H1 (cell line): ENCODE data around the gene ARSI. TPM values are rescaled to one million over a fixed set of nuclear protein-coding genes. Genes with fewer than 3 reads are reported as not detected.

Experiments
- CTCF ChIA-PET: fragments of 300-600 bp; sonication (Branson Sonifier 250); formaldehyde crosslinking; loops from one replicate; lab custom pipeline; 2021; ENCODE audit not compliant: partially characterized antibody; lab: Charles Lee
- POLR2A ChIA-PET: fragments of 300-600 bp; sonication (Branson Sonifier 250); formaldehyde crosslinking; loops from one replicate; lab custom pipeline; 2021; ENCODE audit warnings: inconsistent platforms; ENCODE audit not compliant: partially characterized antibody; lab: Charles Lee
- DNase-seq, 2 experiments: peaks; one replicate each; pipeline versions ENCODE4 v3.0.0 to v3.0.0-alpha.2; 2010 to 2022; ENCODE audit warnings: low spot score in 2 of 2, low read depth in 1 of 2, mixed read lengths in 1 of 2
- FAIRE-seq: peaks from 2 replicates; lab custom pipeline; 2011; peaks lifted over from hg19 to GRCh38; lab: Jason Lieb, UNC
- H2AFZ ChIP-seq: 2 replicates; pipeline ENCODE4 v1.8.1; 2012; ENCODE audit warnings: low read length, inconsistent platforms
- H2AK5ac ChIP-seq: 2 replicates; pipeline ENCODE4 v1.6.1; 2013; ENCODE audit warnings: low read depth, low read length
- H2BK120ac ChIP-seq: replicated peaks from 2 replicates; pipeline ENCODE3; 2013; ENCODE audit warnings: low read depth, low read length, inconsistent platforms
- H2BK12ac ChIP-seq: 2 replicates; pipeline ENCODE4 v1.6.1; 2013; ENCODE audit warnings: low read depth, low read length
- H2BK15ac ChIP-seq: 2 replicates; pipeline ENCODE4 v1.6.1; 2013; ENCODE audit warnings: low read length
- H2BK20ac ChIP-seq: 2 replicates; pipeline ENCODE4 v1.6.1; 2013; ENCODE audit warnings: low read length
- H2BK5ac ChIP-seq: 2 replicates; pipeline ENCODE4 v1.6.1; 2013; ENCODE audit warnings: low read depth, low read length
- H3K14ac ChIP-seq: 2 replicates; pipeline ENCODE4 v1.6.1; 2013; ENCODE audit warnings: inconsistent platforms; ENCODE audit not compliant: insufficient read length
- H3K18ac ChIP-seq: 2 replicates; pipeline ENCODE4 v1.6.1; 2013; ENCODE audit warnings: low read length; ENCODE audit errors: extremely low read depth
- H3K23ac ChIP-seq: 2 replicates; pipeline ENCODE4 v1.6.1; 2013; ENCODE audit warnings: inconsistent platforms; ENCODE audit not compliant: insufficient read length
- H3K23me2 ChIP-seq: 2 replicates; pipeline ENCODE4 v1.6.1; 2013; ENCODE audit warnings: low read depth, low read length
- H3K27ac ChIP-seq: 2 replicates; pipeline ENCODE4 v1.6.1; 2011; ENCODE audit warnings: low read depth, low read length, inconsistent platforms
- H3K27me3 ChIP-seq, 4 experiments: replicated peaks in 1 of 4; 1 replicate in 1 of 4; 2 replicates in 3 of 4; pipeline versions ENCODE4 v1.6.1 to v1.8.1; 2011 to 2013; ENCODE audit warnings: low read length in 3 of 4, mild to moderate bottlenecking in 3 of 4, inconsistent platforms in 2 of 4, mixed read lengths in 2 of 4, moderate library complexity in 1 of 4; ENCODE audit not compliant: control insufficient read depth in 3 of 4, insufficient read depth in 3 of 4; ENCODE audit errors: extremely low read depth in 1 of 4
- H3K36me3 ChIP-seq, 4 experiments: 2 replicates each; pipeline versions ENCODE4 v1.6.1 to v1.8.1; 2011 to 2013; ENCODE audit warnings: mild to moderate bottlenecking in 4 of 4, low read length in 3 of 4, moderate library complexity in 2 of 4, control low read depth in 1 of 4, inconsistent platforms in 1 of 4; ENCODE audit not compliant: insufficient read depth in 4 of 4, control insufficient read depth in 2 of 4
- H3K4ac ChIP-seq: replicated peaks from 2 replicates; pipeline ENCODE3; 2013; ENCODE audit warnings: low read length, low read depth, mixed read lengths, inconsistent platforms; ENCODE audit not compliant: insufficient read length
- H3K4me1 ChIP-seq, 4 experiments: replicated peaks in 1 of 4; 1 replicate in 1 of 4; 2 replicates in 3 of 4; pipeline versions ENCODE4 v1.6.1 to v1.8.1; 2011 to 2013; ENCODE audit warnings: low read length in 3 of 4, inconsistent platforms in 2 of 4, mixed read lengths in 1 of 4; ENCODE audit not compliant: insufficient read depth in 4 of 4, control insufficient read depth in 3 of 4
- H3K4me2 ChIP-seq, 2 experiments: 2 replicates each; pipeline versions ENCODE4 v1.6.1 to v1.8.1; 2011 to 2013; ENCODE audit warnings: low read depth in 2 of 2, low read length in 2 of 2, control low read depth in 1 of 2, inconsistent platforms in 1 of 2, mild to moderate bottlenecking in 1 of 2; ENCODE audit not compliant: insufficient read depth in 1 of 2
- H3K4me3 ChIP-seq, 4 experiments: fragments of 200-600, 300-600 bp in 1 of 4; sonication (generic), shearing (Covaris generic), sonication (Bioruptor Twin) in 1 of 4; 2 replicates each; pipeline versions ENCODE4 v1.5.1 to v1.8.1; 2011 to 2016; ENCODE audit warnings: low read length in 4 of 4, low read depth in 3 of 4, control low read depth in 2 of 4, inconsistent platforms in 2 of 4, mild to moderate bottlenecking in 2 of 4, mixed read lengths in 1 of 4, moderate library complexity in 1 of 4; ENCODE audit not compliant: insufficient read depth in 2 of 4; ENCODE audit errors: extremely low read depth in 1 of 4
- H3K56ac ChIP-seq: replicated peaks from 2 replicates; pipeline ENCODE3; 2013; ENCODE audit warnings: low read depth, mild to moderate bottlenecking, mixed read lengths, low read length, inconsistent platforms; ENCODE audit not compliant: insufficient read length
- H3K79me1 ChIP-seq: 2 replicates; pipeline ENCODE4 v1.6.1; 2013; ENCODE audit warnings: low read depth, low read length, control low read depth
- H3K79me2 ChIP-seq, 2 experiments: 2 replicates each; pipeline versions ENCODE4 v1.6.1 to v1.8.1; 2012 to 2013; ENCODE audit warnings: low read length in 2 of 2, mild to moderate bottlenecking in 2 of 2, inconsistent platforms in 1 of 2; ENCODE audit not compliant: insufficient read depth in 2 of 2, control insufficient read depth in 1 of 2
- H3K9ac ChIP-seq, 4 experiments: replicated peaks in 1 of 4; 1 replicate in 1 of 4; 2 replicates in 3 of 4; pipeline versions ENCODE4 v1.6.1 to v1.8.1; 2011 to 2013; ENCODE audit warnings: low read depth in 3 of 4, low read length in 3 of 4, control low read depth in 2 of 4, mild to moderate bottlenecking in 2 of 4, moderate library complexity in 2 of 4, inconsistent platforms in 1 of 4; ENCODE audit errors: extremely low read depth in 1 of 4
- H3K9me3 ChIP-seq, 2 experiments: 2 replicates each; pipeline versions ENCODE4 v1.6.1 to v1.8.1; 2012 to 2013; ENCODE audit warnings: mild to moderate bottlenecking in 2 of 2, moderate library complexity in 2 of 2, control low read depth in 1 of 2, inconsistent platforms in 1 of 2, low read depth in 1 of 2, low read length in 1 of 2, mixed read lengths in 1 of 2; ENCODE audit not compliant: insufficient read depth in 2 of 2
- H4K20me1 ChIP-seq, 2 experiments: replicated peaks in 1 of 2; 2 replicates each; pipeline versions ENCODE3 to v1.8.1; 2011 to 2013; ENCODE audit warnings: inconsistent platforms in 2 of 2, low read length in 2 of 2, mild to moderate bottlenecking in 1 of 2; ENCODE audit not compliant: insufficient read depth in 2 of 2, control insufficient read depth in 1 of 2
- H4K5ac ChIP-seq: 2 replicates; pipeline ENCODE4 v1.6.1; 2013; ENCODE audit warnings: low read length, low read depth, mixed read lengths, inconsistent platforms; ENCODE audit not compliant: insufficient read length
- H4K8ac ChIP-seq: 2 replicates; pipeline ENCODE4 v1.8.0; 2013; ENCODE audit warnings: mild to moderate bottlenecking, moderate library complexity, low read length, inconsistent platforms; ENCODE audit not compliant: insufficient read depth; ENCODE audit errors: extremely low read depth
- H4K91ac ChIP-seq: replicated peaks from 2 replicates; pipeline ENCODE3; 2013; ENCODE audit warnings: low read length, mixed read lengths, inconsistent platforms; ENCODE audit not compliant: insufficient read length
- CBX5 ChIP-seq: fragments of 300-800, 300-1000 bp; sonication (generic); IDR thresholded peaks from 2 replicates; pipeline ENCODE4 v1.7.1; 2016; ENCODE audit warnings: antibody characterized with exemption, low read length, low read depth
- CHD1 ChIP-seq: IDR thresholded peaks from 2 replicates; pipeline ENCODE4 v1.6.1; 2012; ENCODE audit warnings: low read depth, low read length, improper control_type of control experiment
- CHD2 ChIP-seq: IDR thresholded peaks from 2 replicates; pipeline ENCODE4 v1.6.1; 2012; ENCODE audit warnings: low read length, improper control_type of control experiment
- HDAC6 ChIP-seq: IDR thresholded peaks from one replicate; pipeline ENCODE4 v1.7.1; 2012; ENCODE audit warnings: low read depth, mild to moderate bottlenecking, inconsistent platforms, low read length, moderate library complexity
- KDM5A ChIP-seq: fragments of 200-600 bp; IDR thresholded peaks from 2 replicates; pipeline ENCODE4 v1.7.1; 2012; ENCODE audit warnings: mild to moderate bottlenecking, low read length, inconsistent platforms, mixed read lengths
- SP2 ChIP-seq: IDR thresholded peaks from 2 replicates; pipeline ENCODE4 v1.6.1; 2012; ENCODE audit warnings: mild to moderate bottlenecking, low read length, inconsistent platforms
- WGBS, 2 experiments: shearing (Covaris generic) in 1 of 2; methylation state at CpG; one replicate each; pipeline versions ENCODE4 v1.1.6 to v1.1.7; 2013 to 2015; ENCODE audit warnings: low lambda C conversion rate in 2 of 2, mixed read lengths in 2 of 2, inconsistent platforms in 1 of 2, low coverage in 1 of 2, missing lambda C conversion rate in 1 of 2; ENCODE audit not compliant: insufficient replicate concordance in 2 of 2, insufficient coverage in 1 of 2, insufficient read length in 1 of 2; ENCODE audit errors: extremely low coverage in 1 of 2, missing lambda C conversion rate in 1 of 2; 5-methylcytosine and 5-hydroxymethylcytosine counted together
- polyA plus RNA-seq, 7 experiments: library from polyadenylated mRNA; depleted of rRNA in 3 of 7; stranded (reverse) in 5 of 7; unstranded in 2 of 7; fragments of >200 nt in 5 of 7; fragments of 200-250 nt in 2 of 7; gene quantifications; 1 replicate in 5 of 7; 2 replicates in 1 of 7; 4 replicates in 1 of 7; pipeline versions ENCODE4 v1.2.1 to v1.2.3, GENCODE V29; 2011 to 2013; ENCODE audit warnings: missing spikeins in 2 of 7, mixed read lengths in 2 of 7
- total RNA-seq: library from RNA; stranded (reverse); fragmentation: NEBNext Ultra II Directional; extraction: Animal tissue kit (Norgen Biotek cat#: 25700); gene quantifications from 2 replicates; pipeline ENCODE4 v1.2.1, GENCODE V29; 2021

The ARSI gene
- total and polyA plus RNA-seq, 2 of the 8 experiments (the other 6 are each of a cell fraction or from before 2014, with no cell fraction given), result 4.5 to 6.7 TPM

DNA sequence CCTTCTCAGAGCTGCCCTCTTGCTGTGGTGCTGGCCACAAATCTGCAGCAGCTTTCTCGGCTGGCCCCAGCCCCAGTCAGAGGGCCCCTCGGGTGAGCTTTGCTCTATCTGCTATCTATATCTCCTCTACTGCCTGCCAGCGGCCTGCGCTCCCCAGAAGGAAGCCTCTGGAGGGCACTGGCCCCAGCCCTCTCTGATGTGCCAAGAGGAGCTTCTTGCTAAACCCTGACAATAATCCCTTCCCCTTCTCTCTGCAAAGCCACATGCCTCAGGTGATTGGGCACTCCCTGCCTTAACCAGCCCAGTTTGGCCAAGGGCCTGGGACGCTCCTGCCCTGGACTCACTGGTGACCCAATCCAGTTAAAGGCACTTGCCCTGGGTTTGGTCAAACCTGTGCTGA is 55.9 kb downstream of the ARSI start:
- Histone ChIP-seq H3K4me1 (0 out of 7 replicates have a peak, but pooled peaks cover 0 to 2% (median 0%) of the 10 kb centered on the region in 4 experiments), H4K8ac (no peak overlapping the region; the same call in 1 of the 2 replicates), H3K36me3 (no peaks in the 10 kb centered on the region), H3K4ac (no peak overlapping the region), H3K79me1 (no peaks in the 10 kb centered on the region), H2BK12ac (no peak overlapping the region), H3K79me2 (no peaks in the 10 kb centered on the region), H2BK15ac (no peak overlapping the region), H4K91ac (no peak overlapping the region), H4K20me1 (no peaks in the 10 kb centered on the region), H3K9ac (no peak overlapping the region), H2BK20ac (no peak overlapping the region), H3K9me3 (no peaks in the 10 kb centered on the region), H3K27ac (no peak overlapping the region), H2BK120ac (no peak overlapping the region), H3K56ac (no peak overlapping the region), H2AFZ (no peak overlapping the region), H3K4me2 (no peak overlapping the region), H3K14ac (no peak overlapping the region), H2AK5ac (no peak overlapping the region), H3K23me2 (no peaks in the 10 kb centered on the region), H3K4me3 (no peak overlapping the region), H4K5ac (no peak overlapping the region), H3K27me3 (no peaks in the 10 kb centered on the region), H3K18ac (no peak overlapping the region), H3K23ac (no peak overlapping the region), H2BK5ac (no peak overlapping the region)
- ChIA-PET POLR2A (interaction anchor here (0.9 to 1.4 kb wide), 2 partner anchors 8 to 121 kb away, joined by 3 to 4 read pairs; no protein-coding TSS in a partner anchor), CTCF (interaction anchor here (0.8 to 2.6 kb wide), 16 partner anchors 9 to 138 kb away, joined by 3 to 10 read pairs (median 4); no protein-coding TSS in a partner anchor)
- 94% methylated on average over 5 of the region's 5 CpGs; no CpG with 5 or more reads in 1 of the 2 experiments for WGBS, 2 experiments
- DNase-seq (no peak), FAIRE-seq (no peak)
- TF ChIP-seq CHD1 (no peak), CBX5 (no peak), SP2 (no peak), HDAC6 (no peak), CHD2 (no peak), KDM5A (no peak)
